ENCODE data around the gene KCNMB1.

The KCNMB1 gene

DNA sequence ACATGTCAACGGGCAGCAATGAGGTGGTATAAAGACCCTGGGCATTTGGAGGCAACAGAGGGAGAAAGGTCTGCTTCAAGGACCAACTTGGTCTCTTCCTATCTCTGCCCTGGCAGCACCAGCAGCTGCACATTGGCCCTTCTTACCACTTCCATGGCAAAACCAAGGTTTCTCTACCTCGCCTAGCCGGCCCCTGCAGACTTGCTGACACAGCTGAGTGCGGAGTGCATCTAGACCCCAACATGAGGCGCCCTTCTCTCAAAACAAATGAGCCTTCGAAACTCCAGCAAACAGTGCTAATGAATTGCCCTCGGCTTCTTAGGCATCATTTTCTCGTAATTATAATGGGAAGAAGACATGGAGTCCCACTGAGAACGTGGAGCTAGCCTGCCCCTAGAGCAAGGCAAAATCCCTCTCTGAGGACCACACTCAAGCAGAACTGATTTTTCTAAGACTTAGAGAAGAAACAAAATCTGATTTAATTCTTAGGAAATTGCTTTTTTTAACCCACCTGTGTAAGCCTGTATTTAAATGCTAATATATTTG, 42.1 kb downstream of the KCNMB1 start:
- in situ Hi-C loops (cut with MboI; ENCODE audit: low sequenced_read_pairs), result no loop called here

DNA sequence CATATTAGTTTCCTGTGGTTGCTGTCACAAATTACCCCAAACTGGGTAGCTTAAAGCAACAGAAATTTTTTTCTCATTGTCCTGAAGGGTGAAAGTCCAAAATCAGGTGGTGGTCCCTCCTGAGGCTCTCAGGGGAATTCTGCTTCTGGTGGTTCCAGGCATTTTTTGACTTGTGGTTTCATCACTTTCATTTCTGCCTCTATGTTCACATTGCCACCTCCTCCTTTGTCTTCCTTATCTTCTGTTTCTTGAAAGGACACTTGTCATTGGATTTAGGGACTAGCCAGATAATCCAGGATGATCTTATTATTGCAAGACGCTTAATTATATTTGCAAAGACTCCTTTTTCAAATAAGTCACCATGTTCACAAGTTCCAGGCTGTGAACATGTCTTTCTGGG, 43.2 kb downstream of the KCNMB1 start:
- in situ Hi-C loops (cut with MboI; ENCODE audit: low sequenced_read_pairs), result no loop called here

GRCh38 chr5:170343177-170343576, 46.0 kb downstream of the KCNMB1 start:
- in situ Hi-C loops (cut with MboI; ENCODE audit: low sequenced_read_pairs), result no loop called here

GRCh38 chr5:170342153-170342725, 46.9 kb downstream of the KCNMB1 start:
- in situ Hi-C loops (cut with MboI; ENCODE audit: low sequenced_read_pairs), result no loop called here

DNA sequence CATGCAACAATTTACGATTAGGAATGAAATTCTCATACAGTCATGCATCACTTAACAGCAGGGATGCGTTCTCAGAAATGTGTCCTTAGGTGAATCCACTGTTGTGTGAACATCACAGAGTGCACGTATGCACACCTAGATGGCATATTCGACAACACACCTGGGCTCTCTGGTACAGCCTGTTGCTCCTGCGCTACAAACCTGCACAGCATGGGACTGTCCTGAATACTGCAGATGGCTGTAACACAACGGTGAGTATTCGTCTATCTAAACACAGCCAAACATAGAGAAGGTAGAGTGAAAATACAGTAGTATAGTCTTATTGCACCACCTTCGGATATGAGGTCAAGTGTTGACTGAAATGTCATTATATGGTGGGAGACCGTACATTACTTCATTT, 47.6 kb downstream of the KCNMB1 start:
- in situ Hi-C loops (cut with MboI; ENCODE audit: low sequenced_read_pairs), result no loop called here

DNA sequence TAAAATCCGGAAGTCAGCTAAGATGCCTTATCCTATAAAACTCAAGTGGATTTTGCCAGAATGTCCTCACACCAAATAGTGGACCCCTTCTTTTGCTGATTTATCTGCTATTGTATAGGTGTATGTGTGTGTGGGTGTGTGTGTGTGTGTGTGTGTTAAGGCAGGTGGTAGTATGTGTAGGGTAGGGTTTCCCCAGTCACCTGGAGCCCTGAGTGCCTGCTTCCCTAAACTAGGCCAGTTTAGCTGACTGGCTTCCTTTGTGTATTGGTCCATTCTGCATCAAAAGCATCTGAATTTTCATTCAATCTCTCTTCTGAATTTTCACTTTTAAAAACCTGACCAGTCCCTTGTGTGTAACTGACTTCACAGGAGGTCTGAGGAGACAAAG, 49.4 kb downstream of the KCNMB1 start:
- in situ Hi-C loops (cut with MboI; ENCODE audit: low sequenced_read_pairs), result no loop called here

DNA sequence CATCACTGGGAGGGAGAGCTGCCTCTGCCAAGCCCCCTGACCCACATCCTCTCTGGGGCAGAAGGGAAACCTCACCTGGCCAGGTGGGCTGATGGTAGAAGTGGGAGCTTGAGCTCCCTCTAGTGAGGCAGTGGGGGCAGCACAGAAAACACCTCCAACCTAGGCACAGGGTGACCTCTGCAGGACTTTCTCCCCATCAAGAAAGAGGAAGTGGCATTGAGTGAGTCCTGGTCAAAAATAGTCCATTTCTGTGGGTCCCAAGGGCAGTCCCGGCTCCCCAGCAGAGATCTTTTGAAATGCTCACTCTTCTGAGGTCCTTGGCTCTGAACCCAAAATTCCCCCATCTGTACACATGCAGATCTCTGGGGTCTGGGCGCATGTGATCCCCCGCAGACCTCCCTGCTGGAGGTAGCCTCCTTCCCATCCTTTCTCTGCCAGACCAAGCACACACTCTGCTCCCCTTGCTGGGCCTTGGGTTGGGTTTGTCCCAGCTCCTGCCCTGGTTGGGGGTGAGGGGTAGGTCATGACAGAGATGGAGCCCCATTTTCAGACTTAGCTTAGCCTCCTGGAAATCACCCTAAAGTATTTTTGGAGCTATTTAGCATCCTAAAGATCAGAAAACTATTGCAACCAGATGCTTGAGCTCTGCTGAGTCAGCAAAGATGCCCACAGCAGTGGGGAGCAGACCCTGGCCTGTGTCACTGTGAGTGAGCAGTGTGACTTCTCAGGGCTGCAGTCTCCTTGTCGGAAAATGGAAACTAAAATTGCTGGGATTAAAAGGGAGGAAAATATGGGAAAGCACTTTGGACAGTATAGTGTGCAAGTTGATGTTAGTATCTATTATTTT, 50.0 kb downstream of the KCNMB1 start:
- in situ Hi-C loops (cut with MboI; ENCODE audit: low sequenced_read_pairs), result no loop called here

GRCh38 chr5:170338291-170338690, 50.9 kb downstream of the KCNMB1 start:
- in situ Hi-C loops (cut with MboI; ENCODE audit: low sequenced_read_pairs), result no loop called here

DNA sequence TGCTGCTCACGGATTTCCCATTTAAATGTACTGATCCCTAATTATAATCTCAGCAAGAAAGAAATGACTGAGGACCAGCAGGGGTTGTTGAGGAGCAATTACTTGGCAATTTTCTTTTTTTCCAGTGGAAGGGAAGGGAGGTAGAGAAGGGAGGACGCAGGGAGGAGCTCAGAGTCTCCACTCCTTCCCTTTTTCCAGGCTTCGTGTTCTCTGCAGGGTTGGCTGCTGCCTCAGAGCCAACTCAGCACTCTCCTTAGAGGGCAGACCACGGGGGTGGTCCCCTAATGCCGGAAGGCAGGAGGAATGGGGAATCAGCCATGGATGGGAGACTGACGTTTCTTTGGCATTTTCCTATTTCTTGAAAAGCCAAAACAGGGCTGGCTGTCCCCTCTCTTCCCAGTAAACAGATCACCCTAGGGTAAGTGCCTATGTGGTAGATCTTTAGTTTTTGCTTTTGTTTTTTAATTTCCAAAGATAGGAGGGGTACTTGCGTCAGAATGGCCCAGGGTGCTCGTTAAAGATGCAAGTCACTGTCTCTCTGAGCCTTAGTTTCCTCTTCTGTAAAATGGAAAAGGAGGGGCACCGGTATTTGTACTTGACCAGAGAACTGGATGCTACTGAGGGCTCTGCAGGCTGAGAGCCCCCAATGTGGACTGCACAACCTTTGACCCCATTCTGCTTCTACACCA, 52.0 kb downstream of the KCNMB1 start:
- in situ Hi-C loops (cut with MboI; ENCODE audit: low sequenced_read_pairs), result no loop called here

DNA sequence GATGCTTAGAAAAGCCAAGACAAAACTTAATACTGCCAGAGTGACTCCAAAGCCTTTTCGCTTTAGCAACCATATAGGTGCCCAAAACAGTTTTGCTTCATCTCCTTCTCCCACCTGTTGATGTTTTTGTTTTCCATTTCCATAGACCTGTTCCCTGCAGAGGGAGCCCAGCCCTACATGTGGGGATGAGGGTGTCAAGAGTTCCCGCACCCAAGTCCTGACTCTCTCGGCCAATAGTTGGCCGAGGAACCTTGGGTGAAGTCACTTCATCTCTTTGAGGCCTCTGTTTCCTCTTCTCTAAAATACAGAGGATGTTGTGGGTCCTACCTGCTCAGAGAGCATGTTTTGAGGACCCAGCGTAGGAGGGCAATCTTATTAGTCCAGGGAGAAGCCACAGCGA, 53.1 kb downstream of the KCNMB1 start:
- in situ Hi-C loops (cut with MboI; ENCODE audit: low sequenced_read_pairs), result no loop called here

DNA sequence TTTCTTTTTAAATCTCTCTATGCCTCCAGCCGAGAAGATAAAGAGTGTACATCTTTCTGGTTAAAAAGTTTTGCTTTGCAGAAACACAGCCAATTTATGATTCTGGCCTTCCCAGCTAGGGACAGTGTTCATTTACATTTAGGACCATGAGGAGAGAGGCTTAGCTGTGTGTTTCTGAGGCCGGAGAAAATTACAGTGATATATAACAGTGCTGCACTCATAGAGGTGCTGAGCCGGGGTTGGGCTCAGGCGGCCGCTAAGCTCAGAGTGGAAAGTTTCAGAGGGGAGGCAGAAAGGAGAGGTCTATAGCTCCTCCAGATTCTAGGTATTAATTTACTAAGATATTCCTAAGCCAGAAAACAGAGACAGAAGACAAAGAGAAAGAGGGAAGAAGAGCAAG, 54.5 kb downstream of the KCNMB1 start:
- in situ Hi-C loops (cut with MboI; ENCODE audit: low sequenced_read_pairs), result no loop called here

DNA sequence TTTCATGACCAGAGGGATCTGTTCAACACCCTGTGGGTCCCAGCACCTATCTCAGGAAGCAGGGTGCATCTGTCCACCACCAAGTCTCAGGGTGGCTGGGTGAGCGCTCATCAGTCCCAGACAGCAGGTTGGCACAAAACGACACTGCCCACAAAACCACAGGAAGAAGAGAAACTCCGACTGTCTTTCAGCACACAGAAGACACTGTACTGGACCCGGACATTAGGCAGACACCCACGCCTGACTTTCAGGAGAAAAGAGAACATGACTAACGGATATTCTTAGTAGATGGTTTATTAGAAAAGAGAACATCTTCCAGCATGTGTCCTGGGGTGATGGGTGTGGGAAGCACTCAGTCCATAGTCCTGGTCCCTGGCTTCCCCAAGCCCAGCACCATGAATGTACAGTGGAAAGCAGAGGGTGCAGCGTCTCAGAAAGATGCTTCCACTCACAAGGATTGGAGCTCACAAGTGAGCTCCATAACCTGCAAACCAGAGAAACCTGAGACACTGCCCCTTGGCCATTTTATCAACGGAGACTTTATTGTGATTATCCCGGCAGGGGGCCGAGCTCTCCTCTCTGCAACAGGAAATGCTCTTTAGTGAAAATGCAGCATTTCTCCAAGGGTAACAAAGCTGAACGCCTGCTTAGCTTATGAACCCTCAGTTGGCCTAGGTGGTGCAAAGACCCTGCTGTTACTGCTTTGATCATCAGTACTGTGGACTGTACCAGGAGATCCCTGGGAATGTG, 55.8 kb downstream of the KCNMB1 start:
- in situ Hi-C loops (cut with MboI; ENCODE audit: low sequenced_read_pairs), result no loop called here

DNA sequence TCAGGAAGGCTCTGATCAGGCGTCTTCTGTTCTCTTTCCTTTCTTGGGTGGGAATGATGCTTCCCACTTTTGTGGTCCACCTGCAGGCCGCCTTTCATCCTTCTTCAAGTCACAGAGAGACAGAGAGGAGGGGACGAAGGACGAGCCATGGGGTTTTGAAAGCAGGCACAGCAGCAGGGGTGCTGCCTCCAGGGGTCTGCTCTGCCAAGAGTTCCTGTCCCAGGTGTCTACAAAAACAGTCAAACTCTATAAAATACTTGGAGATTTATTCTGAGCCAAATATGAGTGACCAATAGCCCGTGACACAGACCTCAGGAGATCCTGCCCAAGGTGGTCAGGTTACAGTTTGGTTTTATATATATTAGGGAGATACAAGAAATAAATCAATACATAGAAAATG, 57.1 kb downstream of the KCNMB1 start:
- in situ Hi-C loops (cut with MboI; ENCODE audit: low sequenced_read_pairs), result no loop called here

DNA sequence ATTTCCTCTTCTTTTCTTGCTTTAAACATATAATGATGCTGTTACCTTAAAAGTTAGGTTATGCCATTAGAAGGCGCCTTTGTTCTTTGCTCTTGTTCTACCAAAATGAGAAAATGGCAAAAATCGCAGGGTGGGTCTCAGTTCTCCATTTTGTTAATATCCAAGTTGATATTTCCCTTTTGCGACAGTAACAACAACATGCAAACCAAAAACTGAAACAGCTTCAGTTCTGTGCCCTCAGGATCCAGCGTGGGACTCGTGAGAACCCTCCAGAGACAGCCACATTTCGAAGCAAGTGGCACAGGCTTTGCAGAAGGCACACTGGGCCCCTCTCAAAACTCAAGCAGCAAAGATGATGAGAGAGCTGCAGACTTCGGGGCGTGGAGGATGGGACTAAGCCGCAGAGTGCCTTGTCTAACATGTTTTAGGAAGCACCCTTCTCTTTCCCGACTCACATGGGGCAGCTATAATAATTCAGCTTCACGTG, 58.6 kb downstream of the KCNMB1 start:
- in situ Hi-C loops (cut with MboI; ENCODE audit: low sequenced_read_pairs), result no loop called here

GRCh38 chr5:170329524-170329923, 59.6 kb downstream of the KCNMB1 start:
- in situ Hi-C loops (cut with MboI; ENCODE audit: low sequenced_read_pairs), result no loop called here

DNA sequence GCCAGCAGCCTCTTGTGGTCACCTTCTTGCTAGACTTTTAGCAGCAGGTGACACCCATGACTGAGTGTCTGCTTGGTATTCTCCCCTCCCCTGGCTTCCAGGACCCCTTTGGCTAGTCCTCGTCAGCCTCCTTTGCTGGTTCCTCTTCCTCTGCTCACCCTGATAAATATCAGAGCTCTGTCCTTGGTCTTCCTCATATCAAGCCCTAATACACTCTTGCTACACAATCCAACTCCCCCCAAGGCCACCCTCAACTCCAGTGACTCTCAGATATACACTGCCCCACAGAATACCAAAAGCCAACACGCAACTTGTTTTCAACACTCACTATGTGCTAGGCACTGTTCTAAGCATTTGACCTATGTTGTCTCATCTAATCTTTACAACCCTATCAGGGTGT, 61.3 kb downstream of the KCNMB1 start:
- in situ Hi-C loops (cut with MboI; ENCODE audit: low sequenced_read_pairs), result no loop called here

- in situ Hi-C loops (cut with MboI; ENCODE audit: low sequenced_read_pairs), result no loop called here
Measured at GRCh38 chr5:170327168-170327567, 62.0 kb downstream of the KCNMB1 start.

All from HL-60/S4 treated with retinoic acid at 250 ng/mL for 4 days and 3 days (cell line).